C4-2B (cell line): ENCODE measurements around the gene VSTM4.

Experiments used
- CTCF ChIP-seq: fragments of 450-650 bp; conservative IDR thresholded peaks from 2 replicates; pipeline ENCODE4 v1.5.1; 2017; ENCODE audit warnings: mild to moderate bottlenecking
- ZFX ChIP-seq: fragments of 450-650 bp; IDR thresholded peaks from 2 replicates; pipeline ENCODE4 v1.6.1; 2017

GRCh38 chr10:49081547-49082275 is 33.6 kb downstream of the VSTM4 start:
- no peak for TF ChIP-seq ZFX
- no peak for TF ChIP-seq CTCF
